Measurements from ENCODE around the gene MPHOSPH6. TPM values are rescaled to one million over a fixed set of nuclear protein-coding genes. Genes with fewer than 3 reads are reported as not detected.

MPHOSPH6 gene
- total RNA-seq, 1 donor from 2014 or later = 28.4 TPM

- no peak for DNase-seq (ENCODE audit: extremely low spot score, unreplicated experiment)
- no peaks in the 10 kb centered on the region for H3K4me1 Mint-ChIP-seq (ENCODE audit: unreplicated experiment)
- no peak overlapping the region for H3K27ac Mint-ChIP-seq
- H3K9me3 Mint-ChIP-seq = no peaks in the 10 kb centered on the region
- peaks cover 19% of the 10 kb centered on the region for H3K27me3 Mint-ChIP-seq
- no peak overlapping the region for H3K4me3 Mint-ChIP-seq
- no peak for TF ChIP-seq CTCF (conservative IDR thresholded peaks at IDR 0.05)
- no peaks in the 10 kb centered on the region for H3K36me3 Mint-ChIP-seq
Measured at GRCh38 chr16:82182266-82183003, 12.4 kb upstream of the MPHOSPH6 start.

- no peak for TF ChIP-seq CTCF (conservative IDR thresholded peaks at IDR 0.05)
Measured at GRCh38 chr16:82181461-82182185, 11.6 kb upstream of the MPHOSPH6 start.

GRCh38 chr16:82178352-82178751, 8.3 kb upstream of the MPHOSPH6 start:
- no peak for TF ChIP-seq CTCF (conservative IDR thresholded peaks at IDR 0.05)
- DNase-seq (ENCODE audit: extremely low spot score, unreplicated experiment) = no peak
- Mint-ChIP-seq H3K27ac (no peak overlapping the region), H3K4me3 (no peak overlapping the region), H3K27me3 (peaks cover 46% of the 10 kb centered on the region), H3K36me3 (no peaks in the 10 kb centered on the region), H3K9me3 (no peaks in the 10 kb centered on the region), H3K4me1 (ENCODE audit: unreplicated experiment) (no peaks in the 10 kb centered on the region)

More at GRCh38 chr16:82181461-82182185, 11.6 kb upstream of the MPHOSPH6 start:
- H3K9me3 Mint-ChIP-seq = no peaks in the 10 kb centered on the region
- no peaks in the 10 kb centered on the region for H3K36me3 Mint-ChIP-seq
- no peak overlapping the region for H3K4me3 Mint-ChIP-seq
- H3K27me3 Mint-ChIP-seq = peaks cover 22% of the 10 kb centered on the region
- no peak overlapping the region for H3K27ac Mint-ChIP-seq
- H3K4me1 Mint-ChIP-seq (ENCODE audit: unreplicated experiment) = no peaks in the 10 kb centered on the region
- DNase-seq (ENCODE audit: extremely low spot score, unreplicated experiment) = no peak

GRCh38 chr16:82177555-82177954, 7.5 kb upstream of the MPHOSPH6 start:
- H3K4me3 Mint-ChIP-seq = no peak overlapping the region
- no peak overlapping the region for H3K27ac Mint-ChIP-seq
- no peaks in the 10 kb centered on the region for H3K9me3 Mint-ChIP-seq
- DNase-seq (ENCODE audit: extremely low spot score, unreplicated experiment) = no peak
- no peaks in the 10 kb centered on the region for H3K4me1 Mint-ChIP-seq (ENCODE audit: unreplicated experiment)
- no peak for TF ChIP-seq CTCF (conservative IDR thresholded peaks at IDR 0.05)
- H3K27me3 Mint-ChIP-seq = peaks cover 49% of the 10 kb centered on the region
- H3K36me3 Mint-ChIP-seq = no peaks in the 10 kb centered on the region

- Mint-ChIP-seq H3K27me3 (peaks cover 63% of the 10 kb centered on the region), H3K4me3 (no peak overlapping the region), H3K27ac (no peak overlapping the region), H3K9me3 (no peaks in the 10 kb centered on the region), H3K4me1 (ENCODE audit: unreplicated experiment) (no peaks in the 10 kb centered on the region), H3K36me3 (no peaks in the 10 kb centered on the region)
- DNase-seq (ENCODE audit: extremely low spot score, unreplicated experiment) = no peak
- no peak for TF ChIP-seq CTCF (conservative IDR thresholded peaks at IDR 0.05)
Measured at GRCh38 chr16:82176204-82176603, 6.2 kb upstream of the MPHOSPH6 start.
